Activated CD8-positive, alpha-beta memory T cell treated with anti-CD3 and anti-CD28 coated beads, Interleukin-2, amount 50 U/mL, for 24 hours (primary cell): ENCODE data around the gene TBC1D32.
"Not testable (repeated sequence)": the region's sequence is repeated elsewhere in the genome, so short reads cannot be mapped to it uniquely, and the experiment has no call there.

Source experiments
- DNase-seq: peaks from one replicate; pipeline ENCODE4 v3.0.0-alpha.2; 2020; ENCODE audit errors: extremely low read depth

TBC1D32 gene

GRCh38 chr6:121112356-121112755 is 221.9 kb downstream of the TBC1D32 start:
- DNase-seq: no peak

DNA sequence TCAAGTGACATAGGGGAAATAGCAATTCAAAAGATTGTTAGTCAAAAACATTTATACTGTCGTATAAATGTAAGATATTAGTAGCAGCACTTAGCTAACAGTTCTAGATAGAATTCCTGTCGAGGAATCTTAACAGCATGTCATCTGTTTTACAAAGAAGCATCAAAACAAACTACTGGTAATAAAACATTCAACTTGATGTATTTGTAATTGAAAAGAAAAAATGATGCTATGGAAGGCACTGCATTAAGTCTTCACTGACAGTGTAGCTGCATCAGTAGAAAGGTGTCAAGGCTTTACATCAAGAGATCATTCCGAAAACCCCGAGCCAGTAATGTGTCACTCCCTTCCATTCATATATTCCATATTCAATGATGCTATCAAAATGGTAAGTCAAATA is 223.5 kb downstream of the TBC1D32 start:
- DNase-seq: no peak

DNA sequence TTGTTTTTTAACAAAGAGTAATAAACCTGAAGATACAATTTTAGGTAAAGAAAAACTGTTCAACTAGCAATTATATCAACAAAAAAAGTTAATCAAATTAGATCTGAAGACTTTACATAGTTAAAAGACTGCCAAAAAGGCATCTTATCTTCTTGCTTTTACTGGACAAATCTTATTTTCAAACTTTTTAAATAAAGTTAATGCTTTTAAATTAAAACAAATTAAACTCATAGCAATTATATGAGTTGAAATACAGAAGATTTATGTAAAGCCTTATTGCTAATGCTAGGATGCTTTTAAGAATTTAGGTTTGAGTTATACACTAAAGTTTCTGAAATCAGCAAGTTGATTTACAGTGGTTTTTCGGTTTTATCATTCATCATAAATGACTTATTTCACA is 227.3 kb downstream of the TBC1D32 start:
- no peak for DNase-seq

GRCh38 chr6:121105461-121105860 is 228.8 kb downstream of the TBC1D32 start:
- no peak for DNase-seq

DNA sequence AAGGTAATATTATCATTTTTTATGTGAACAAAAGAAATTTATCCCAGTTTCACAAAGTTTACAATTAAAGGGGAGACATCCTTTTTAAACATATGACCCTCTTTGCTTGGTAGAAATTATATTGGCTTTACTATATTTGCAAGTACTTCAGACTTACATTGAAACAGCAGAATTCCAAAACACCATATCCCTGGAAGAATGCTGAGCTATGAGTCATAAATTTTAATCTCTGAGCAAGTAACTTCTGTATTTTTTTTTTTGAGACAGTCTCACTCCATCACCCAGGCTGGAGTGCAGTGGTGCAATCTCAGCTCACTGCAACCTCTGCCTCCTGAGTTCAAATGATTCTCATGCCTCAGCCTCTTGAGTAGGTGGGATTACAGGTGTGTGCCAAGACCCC is 240.4 kb downstream of the TBC1D32 start:
- DNase-seq: no peak

DNA sequence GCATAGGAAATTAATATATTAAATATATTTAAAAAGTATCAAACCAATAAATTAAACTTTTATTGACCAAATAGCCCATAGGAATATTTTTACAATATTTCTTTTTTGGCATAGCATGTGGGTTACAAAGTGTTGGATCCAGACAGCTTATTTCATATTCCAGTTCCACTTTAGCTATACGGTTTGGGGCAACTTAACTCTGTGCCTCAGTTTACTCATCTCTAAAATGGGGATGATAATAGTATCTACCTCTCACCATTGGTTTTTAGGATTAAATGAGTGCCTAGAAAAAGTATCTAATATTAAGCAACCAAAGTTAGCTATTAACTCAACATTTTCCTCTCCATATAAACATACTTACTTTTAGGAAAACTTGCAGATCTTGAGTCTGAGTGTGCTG is 243.8 kb downstream of the TBC1D32 start:
- no peak for DNase-seq

DNA sequence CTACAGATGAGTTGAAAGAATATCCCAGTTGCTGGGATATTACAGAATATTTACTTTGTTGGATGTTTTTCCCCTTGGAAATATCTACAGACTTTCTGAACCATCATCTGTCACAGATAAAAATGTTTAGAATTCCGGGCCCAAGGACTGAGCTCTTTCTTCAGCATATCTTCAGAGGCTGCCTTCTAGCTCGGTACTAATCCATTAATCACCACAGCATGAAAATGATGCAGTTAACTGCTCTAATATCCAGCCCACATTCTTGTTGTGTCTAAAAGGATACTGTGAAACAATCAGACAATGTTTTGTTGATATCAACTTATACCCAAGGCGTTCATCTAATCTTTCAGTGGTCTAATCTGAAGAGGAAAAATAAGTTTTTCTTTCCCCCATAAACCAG is 247.4 kb downstream of the TBC1D32 start:
- DNase-seq: no peak

- no peak for DNase-seq
Observed at GRCh38 chr6:121076119-121076518, 258.2 kb downstream of the TBC1D32 start.

DNA sequence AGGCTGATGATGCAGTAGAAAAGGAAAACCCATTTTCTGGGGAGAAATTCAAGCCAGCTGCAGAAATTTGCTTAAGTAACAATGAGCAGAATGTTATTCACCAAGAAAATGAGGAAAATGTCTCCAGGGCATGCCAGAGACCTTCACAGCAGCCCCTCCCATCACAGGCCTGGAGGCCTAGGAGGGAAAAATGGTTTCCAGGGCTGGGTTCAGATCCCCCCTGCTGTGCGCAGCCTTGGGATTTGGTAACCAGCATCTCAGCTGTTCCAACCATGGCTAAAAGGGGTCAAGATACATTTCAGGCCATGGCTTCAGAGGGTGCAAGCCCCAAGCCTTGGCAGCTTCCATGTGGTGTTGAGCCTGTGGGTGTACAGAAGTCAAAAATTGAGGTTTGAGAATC is 265.5 kb downstream of the TBC1D32 start:
- not testable (repeated sequence) for DNase-seq

GRCh38 chr6:121067381-121067780 is 266.9 kb downstream of the TBC1D32 start:
- no peak for DNase-seq

DNA sequence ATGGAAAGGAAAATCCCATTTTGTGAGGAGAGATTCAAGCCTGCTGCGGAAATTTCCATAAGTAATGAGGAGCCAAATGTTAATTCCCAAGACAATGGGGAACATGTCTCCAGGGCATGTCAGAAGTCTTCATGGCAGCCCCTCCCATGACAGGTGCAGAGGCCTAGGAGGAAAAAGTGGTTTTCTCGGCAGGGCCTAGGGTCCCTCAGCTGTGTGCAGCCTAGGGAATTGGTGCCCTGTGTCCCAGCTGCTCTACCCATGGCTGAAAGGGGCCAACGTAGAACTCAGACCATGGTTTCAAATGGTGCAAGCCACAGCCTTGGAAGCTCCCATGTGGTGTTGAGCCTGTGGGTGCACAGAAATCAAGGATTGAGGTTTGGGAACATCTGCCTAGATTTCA is 269.9 kb downstream of the TBC1D32 start:
- no peak for DNase-seq

- DNase-seq: no peak
Observed at GRCh38 chr6:121055572-121056163, 278.6 kb downstream of the TBC1D32 start.

GRCh38 chr6:121048593-121048992 is 285.7 kb downstream of the TBC1D32 start:
- not testable (repeated sequence) for DNase-seq

GRCh38 chr6:121044905-121045304 is 289.4 kb downstream of the TBC1D32 start:
- not testable (repeated sequence) for DNase-seq

DNA sequence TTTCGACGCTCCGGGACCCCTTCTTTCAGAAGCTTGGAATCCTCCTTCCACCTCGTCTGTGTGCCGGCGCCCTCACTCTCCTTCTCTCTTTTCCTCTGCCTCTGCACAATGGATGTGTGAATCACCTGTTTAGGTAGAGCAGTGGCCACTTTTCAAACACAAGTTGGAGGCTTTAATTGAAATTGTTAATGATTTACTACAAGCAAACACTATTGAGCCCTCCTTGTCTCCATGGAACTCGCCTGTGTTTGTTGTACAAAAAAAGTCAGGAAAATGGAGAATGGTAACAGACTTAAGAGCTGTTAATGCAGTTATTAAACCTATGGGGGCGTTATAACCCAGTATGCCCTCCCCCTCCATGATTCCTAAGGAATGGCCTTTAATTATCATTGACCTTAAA is 290.6 kb downstream of the TBC1D32 start:
- DNase-seq: not testable (repeated sequence)

GRCh38 chr6:121043211-121043610 is 291.1 kb downstream of the TBC1D32 start:
- not testable (repeated sequence) for DNase-seq

DNA sequence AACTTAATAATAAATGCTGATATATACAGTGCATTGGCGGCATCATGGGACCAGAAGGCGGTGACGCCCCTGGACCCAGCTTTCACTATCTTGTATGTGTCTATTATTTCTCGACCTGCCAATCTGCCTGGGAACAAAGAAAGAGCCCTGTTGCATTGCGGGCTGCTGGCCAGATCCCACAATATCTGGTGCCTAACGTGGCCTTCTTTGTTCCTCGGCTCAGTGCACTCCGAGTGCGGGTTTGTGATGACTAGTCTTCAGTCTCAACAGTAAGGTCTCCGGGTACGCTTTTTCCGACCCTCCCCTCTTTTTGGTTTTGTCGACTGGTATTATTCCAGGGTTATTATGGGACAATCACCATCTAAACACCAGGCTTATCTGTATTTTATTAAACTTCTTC is 291.5 kb downstream of the TBC1D32 start:
- no peak for DNase-seq

GRCh38 chr6:121040831-121041230 is 293.4 kb downstream of the TBC1D32 start:
- DNase-seq: no peak

DNA sequence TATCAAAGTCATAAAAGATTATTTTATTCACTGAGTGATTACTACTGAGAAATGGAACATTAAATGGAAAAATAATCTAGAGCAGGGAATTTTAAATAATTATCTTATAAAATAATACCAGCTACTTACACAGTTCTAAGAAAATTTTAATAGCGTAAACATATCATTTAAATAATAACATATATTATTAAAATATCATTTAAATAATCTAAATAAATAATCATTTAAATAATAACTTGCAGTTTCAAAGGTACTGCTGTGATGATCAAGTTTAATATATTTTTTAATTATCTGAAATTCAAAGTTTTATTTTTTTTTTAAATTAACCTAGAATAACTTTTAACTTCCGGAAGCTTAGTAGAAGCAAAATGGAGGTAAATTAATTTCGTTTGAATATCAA is 301.2 kb downstream of the TBC1D32 start:
- DNase-seq: no peak

- no peak for DNase-seq
Observed at GRCh38 chr6:121032268-121033006, 301.8 kb downstream of the TBC1D32 start.
